ENCODE data around the gene DHRS3.

DHRS3 gene

GRCh38 chr1:12601700-12602658, 16.0 kb downstream of the DHRS3 start:
- H3K4me1 ChIP-seq (ENCODE audit: control insufficient read depth, insufficient read depth, low read length), result peaks cover 46% of the 10 kb centered on the region

GRCh38 chr1:12600880-12601633, 17.0 kb downstream of the DHRS3 start:
- H3K4me3 ChIP-seq (ENCODE audit: low read length), result no peak overlapping the region
- peaks cover 17% of the 10 kb centered on the region for H3K27me3 ChIP-seq (ENCODE audit: control insufficient read depth, insufficient read depth, low read length)
- H3K9ac ChIP-seq (ENCODE audit: low read depth, low read length), result no peak overlapping the region
- no peak overlapping the region for H3K4me2 ChIP-seq (ENCODE audit: low read length)
- H3K9me3 ChIP-seq (replicated peaks; ENCODE audit: low read length), result no peaks in the 10 kb centered on the region
- no peaks in the 10 kb centered on the region for H3K36me3 ChIP-seq (ENCODE audit: insufficient read depth, low read length)
- peaks cover 55% of the 10 kb centered on the region for H3K4me1 ChIP-seq (ENCODE audit: control insufficient read depth, insufficient read depth, low read length)

More at GRCh38 chr1:12601700-12602658, 16.0 kb downstream of the DHRS3 start:
- Histone ChIP-seq H3K9ac (ENCODE audit: low read depth, low read length) (peak overlapping the region; percentile 26), H3K27me3 (ENCODE audit: control insufficient read depth, insufficient read depth, low read length) (peaks cover 17% of the 10 kb centered on the region), H3K4me3 (ENCODE audit: low read length) (no peak overlapping the region), H3K9me3 (replicated peaks; ENCODE audit: low read length) (no peaks in the 10 kb centered on the region), H3K36me3 (ENCODE audit: insufficient read depth, low read length) (no peaks in the 10 kb centered on the region), H3K4me2 (ENCODE audit: low read length) (peak overlapping the region; percentile 43)

GRCh38 chr1:12600335-12600734, 17.7 kb downstream of the DHRS3 start:
- Histone ChIP-seq H3K4me3 (ENCODE audit: low read length) (no peak overlapping the region), H3K4me1 (ENCODE audit: control insufficient read depth, insufficient read depth, low read length) (peaks cover 58% of the 10 kb centered on the region), H3K9me3 (replicated peaks; ENCODE audit: low read length) (no peaks in the 10 kb centered on the region), H3K9ac (ENCODE audit: low read depth, low read length) (no peak overlapping the region), H3K27me3 (ENCODE audit: control insufficient read depth, insufficient read depth, low read length) (peaks cover 17% of the 10 kb centered on the region), H3K36me3 (ENCODE audit: insufficient read depth, low read length) (no peaks in the 10 kb centered on the region), H3K4me2 (ENCODE audit: low read length) (no peak overlapping the region)

- H3K9ac ChIP-seq (ENCODE audit: low read depth, low read length), result no peak overlapping the region
- no peaks in the 10 kb centered on the region for H3K9me3 ChIP-seq (replicated peaks; ENCODE audit: low read length)
- peaks cover 21% of the 10 kb centered on the region for H3K27me3 ChIP-seq (ENCODE audit: control insufficient read depth, insufficient read depth, low read length)
- no peak overlapping the region for H3K4me2 ChIP-seq (ENCODE audit: low read length)
- no peaks in the 10 kb centered on the region for H3K36me3 ChIP-seq (ENCODE audit: insufficient read depth, low read length)
- peaks cover 61% of the 10 kb centered on the region for H3K4me1 ChIP-seq (ENCODE audit: control insufficient read depth, insufficient read depth, low read length)
- no peak overlapping the region for H3K4me3 ChIP-seq (ENCODE audit: low read length)
These were observed 18.4 kb downstream of the DHRS3 start for GRCh38 chr1:12599657-12600056.

GRCh38 chr1:12598974-12599373, 19.0 kb downstream of the DHRS3 start:
- Histone ChIP-seq H3K9me3 (replicated peaks; ENCODE audit: low read length) (no peaks in the 10 kb centered on the region), H3K4me2 (ENCODE audit: low read length) (no peak overlapping the region), H3K4me1 (ENCODE audit: control insufficient read depth, insufficient read depth, low read length) (peaks cover 56% of the 10 kb centered on the region), H3K4me3 (ENCODE audit: low read length) (no peak overlapping the region), H3K9ac (ENCODE audit: low read depth, low read length) (no peak overlapping the region), H3K27me3 (ENCODE audit: control insufficient read depth, insufficient read depth, low read length) (peaks cover 28% of the 10 kb centered on the region), H3K36me3 (ENCODE audit: insufficient read depth, low read length) (no peaks in the 10 kb centered on the region)

GRCh38 chr1:12597792-12598191, 20.2 kb downstream of the DHRS3 start:
- no peaks in the 10 kb centered on the region for H3K36me3 ChIP-seq (ENCODE audit: insufficient read depth, low read length)
- peaks cover 51% of the 10 kb centered on the region for H3K4me1 ChIP-seq (ENCODE audit: control insufficient read depth, insufficient read depth, low read length)
- peaks cover 36% of the 10 kb centered on the region for H3K27me3 ChIP-seq (ENCODE audit: control insufficient read depth, insufficient read depth, low read length)

GRCh38 chr1:12596007-12596821, 21.8 kb downstream of the DHRS3 start:
- peak overlapping the region; percentile 60 for H3K4me3 ChIP-seq (ENCODE audit: low read length)
- no peaks in the 10 kb centered on the region for H3K9me3 ChIP-seq (replicated peaks; ENCODE audit: low read length)
- H3K27me3 ChIP-seq (ENCODE audit: control insufficient read depth, insufficient read depth, low read length), result peaks cover 51% of the 10 kb centered on the region
- peak overlapping the region; percentile 75 for H3K9ac ChIP-seq (ENCODE audit: low read depth, low read length)
- peak overlapping the region; percentile 88 for H3K4me2 ChIP-seq (ENCODE audit: low read length)
- peaks cover 39% of the 10 kb centered on the region for H3K4me1 ChIP-seq (ENCODE audit: control insufficient read depth, insufficient read depth, low read length)
- no peaks in the 10 kb centered on the region for H3K36me3 ChIP-seq (ENCODE audit: insufficient read depth, low read length)

More at GRCh38 chr1:12597792-12598191, 20.2 kb downstream of the DHRS3 start:
- Histone ChIP-seq H3K9me3 (replicated peaks; ENCODE audit: low read length) (no peaks in the 10 kb centered on the region), H3K4me3 (ENCODE audit: low read length) (no peak overlapping the region), H3K9ac (ENCODE audit: low read depth, low read length) (no peak overlapping the region), H3K4me2 (ENCODE audit: low read length) (no peak overlapping the region)

GRCh38 chr1:12595757-12596006, 22.3 kb downstream of the DHRS3 start:
- H3K27me3 ChIP-seq (ENCODE audit: control insufficient read depth, insufficient read depth, low read length), result peaks cover 55% of the 10 kb centered on the region
- H3K4me1 ChIP-seq (ENCODE audit: control insufficient read depth, insufficient read depth, low read length), result peaks cover 41% of the 10 kb centered on the region
- no peaks in the 10 kb centered on the region for H3K9me3 ChIP-seq (replicated peaks; ENCODE audit: low read length)
- H3K9ac ChIP-seq (ENCODE audit: low read depth, low read length), result no peak overlapping the region
- H3K4me3 ChIP-seq (ENCODE audit: low read length), result peak overlapping the region; percentile 60
- H3K4me2 ChIP-seq (ENCODE audit: low read length), result peak overlapping the region; percentile 88
- no peaks in the 10 kb centered on the region for H3K36me3 ChIP-seq (ENCODE audit: insufficient read depth, low read length)

GRCh38 chr1:12594966-12595756, 22.8 kb downstream of the DHRS3 start:
- Histone ChIP-seq H3K9ac (ENCODE audit: low read depth, low read length) (peak overlapping the region; percentile 24), H3K4me3 (ENCODE audit: low read length) (peak overlapping the region; percentile 41), H3K4me1 (ENCODE audit: control insufficient read depth, insufficient read depth, low read length) (peaks cover 38% of the 10 kb centered on the region), H3K9me3 (replicated peaks; ENCODE audit: low read length) (no peaks in the 10 kb centered on the region), H3K4me2 (ENCODE audit: low read length) (peak overlapping the region; percentile 70), H3K27me3 (ENCODE audit: control insufficient read depth, insufficient read depth, low read length) (peaks cover 53% of the 10 kb centered on the region), H3K36me3 (ENCODE audit: insufficient read depth, low read length) (no peaks in the 10 kb centered on the region)

GRCh38 chr1:12594490-12594889, 23.5 kb downstream of the DHRS3 start:
- H3K9me3 ChIP-seq (replicated peaks; ENCODE audit: low read length), result no peaks in the 10 kb centered on the region
- H3K4me1 ChIP-seq (ENCODE audit: control insufficient read depth, insufficient read depth, low read length), result peaks cover 37% of the 10 kb centered on the region
- H3K9ac ChIP-seq (ENCODE audit: low read depth, low read length), result no peak overlapping the region
- peaks cover 50% of the 10 kb centered on the region for H3K27me3 ChIP-seq (ENCODE audit: control insufficient read depth, insufficient read depth, low read length)
- H3K36me3 ChIP-seq (ENCODE audit: insufficient read depth, low read length), result no peaks in the 10 kb centered on the region
- H3K4me3 ChIP-seq (ENCODE audit: low read length), result no peak overlapping the region
- peak overlapping the region; percentile 70 for H3K4me2 ChIP-seq (ENCODE audit: low read length)

Measured in skeletal muscle satellite cell (primary cell).